GM18868 (cell line): ENCODE measurements around the gene BEND3.
A peak's percentile ranks its signal among the peaks of the same experiment; 100 is the strongest.
"Not testable (repeated sequence)": the region's sequence is repeated elsewhere in the genome, so short reads cannot be mapped to it uniquely, and the experiment has no call there.

ENCODE experiments used
- ATAC-seq: cut with Tn5 transposase; IDR thresholded peaks from one replicate; pipeline ENCODE4 v1.9.1; 2021; ENCODE audit warnings: mild to moderate bottlenecking, moderate library complexity; ENCODE audit not compliant: unreplicated experiment

BEND3 gene

GRCh38 chr6:107084459-107084858 is 30.9 kb downstream of the BEND3 start:
- ATAC-seq: not testable (repeated sequence)

DNA sequence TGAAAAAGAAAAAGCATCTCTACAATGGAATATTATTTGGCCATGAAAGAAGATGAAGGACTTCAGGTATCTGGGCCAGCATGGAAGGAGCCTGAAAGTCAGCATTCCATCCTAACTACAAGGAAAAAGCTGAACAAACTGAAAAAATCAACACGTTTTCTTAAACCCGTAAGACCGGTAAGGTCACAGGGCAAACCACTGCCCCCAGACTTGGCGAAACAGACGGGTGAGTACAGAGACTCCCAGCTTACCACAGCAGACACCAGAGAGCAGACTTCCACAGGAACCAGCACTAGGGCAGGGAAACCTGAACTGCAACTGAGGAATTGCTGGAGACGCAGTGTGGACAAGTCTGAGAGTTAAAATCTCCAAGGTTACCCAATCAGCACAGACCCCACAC is 31.4 kb downstream of the BEND3 start:
- ATAC-seq: no peak

GRCh38 chr6:107083047-107083768 is 32.1 kb downstream of the BEND3 start:
- peak; percentile 99 for ATAC-seq

DNA sequence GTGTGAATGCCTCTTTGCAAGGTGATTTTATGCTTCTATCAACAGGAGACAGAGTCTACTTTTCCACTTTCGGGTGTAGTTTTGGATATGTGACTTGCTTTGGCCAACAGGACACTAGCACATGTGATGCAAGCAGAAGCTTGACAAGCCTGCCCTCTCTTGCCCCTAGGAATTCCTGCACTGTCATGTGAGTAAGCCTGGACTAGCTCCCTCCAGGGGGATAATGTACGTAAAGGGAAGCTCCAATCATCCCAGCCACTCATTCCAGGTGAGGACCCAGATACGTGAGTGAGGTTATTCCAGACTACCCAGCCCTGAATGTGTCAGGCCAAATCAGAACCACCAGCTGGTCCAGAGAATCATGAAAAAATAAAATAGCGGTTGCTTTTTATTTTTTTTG is 33.3 kb downstream of the BEND3 start:
- no peak for ATAC-seq

- ATAC-seq: no peak
These were observed 35.3 kb downstream of the BEND3 start for GRCh38 chr6:107080036-107080435.

DNA sequence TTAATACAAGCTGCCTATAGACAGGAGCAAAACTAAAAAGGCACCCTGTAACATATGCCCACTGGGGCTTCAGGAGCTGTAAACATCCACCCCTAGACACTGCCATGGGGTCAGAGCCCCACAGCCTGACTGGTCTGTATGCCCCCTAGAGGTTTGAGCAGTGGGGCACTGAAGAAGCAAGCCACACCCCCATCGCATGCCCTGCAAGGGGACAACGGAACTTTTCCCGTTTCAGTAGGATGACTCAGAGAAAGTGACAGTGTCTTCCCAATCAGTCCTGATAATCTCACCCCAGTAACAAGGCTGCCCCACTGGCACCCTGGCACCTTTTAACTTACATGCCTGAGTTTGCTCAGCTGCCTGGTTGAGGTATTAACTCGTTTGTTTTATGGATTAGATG is 35.9 kb downstream of the BEND3 start:
- ATAC-seq: no peak

DNA sequence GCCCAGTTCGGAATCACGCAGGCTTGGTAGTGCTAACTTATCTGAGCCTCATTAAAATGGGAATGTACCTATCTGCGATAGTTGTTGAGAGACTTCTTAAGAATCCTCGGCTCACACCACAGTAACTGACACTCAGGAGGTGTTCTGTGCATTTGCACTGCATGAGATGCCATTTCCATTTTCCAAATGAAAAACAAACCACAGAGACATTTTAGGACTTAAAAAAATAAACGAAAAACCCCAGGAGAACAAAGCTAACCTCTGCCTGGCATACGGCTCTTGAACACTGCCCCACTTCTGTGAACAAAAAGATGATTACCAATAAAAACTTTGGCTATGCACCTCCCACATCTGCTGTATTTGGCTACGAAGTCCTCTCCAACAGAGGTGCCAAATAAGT is 37.6 kb downstream of the BEND3 start:
- ATAC-seq: no peak

GRCh38 chr6:107075951-107076381 is 39.3 kb downstream of the BEND3 start:
- ATAC-seq: no peak

GRCh38 chr6:107070686-107071085 is 44.6 kb downstream of the BEND3 start:
- ATAC-seq: no peak

- no peak for ATAC-seq
These were observed 45.4 kb downstream of the BEND3 start for GRCh38 chr6:107069631-107070548.

DNA sequence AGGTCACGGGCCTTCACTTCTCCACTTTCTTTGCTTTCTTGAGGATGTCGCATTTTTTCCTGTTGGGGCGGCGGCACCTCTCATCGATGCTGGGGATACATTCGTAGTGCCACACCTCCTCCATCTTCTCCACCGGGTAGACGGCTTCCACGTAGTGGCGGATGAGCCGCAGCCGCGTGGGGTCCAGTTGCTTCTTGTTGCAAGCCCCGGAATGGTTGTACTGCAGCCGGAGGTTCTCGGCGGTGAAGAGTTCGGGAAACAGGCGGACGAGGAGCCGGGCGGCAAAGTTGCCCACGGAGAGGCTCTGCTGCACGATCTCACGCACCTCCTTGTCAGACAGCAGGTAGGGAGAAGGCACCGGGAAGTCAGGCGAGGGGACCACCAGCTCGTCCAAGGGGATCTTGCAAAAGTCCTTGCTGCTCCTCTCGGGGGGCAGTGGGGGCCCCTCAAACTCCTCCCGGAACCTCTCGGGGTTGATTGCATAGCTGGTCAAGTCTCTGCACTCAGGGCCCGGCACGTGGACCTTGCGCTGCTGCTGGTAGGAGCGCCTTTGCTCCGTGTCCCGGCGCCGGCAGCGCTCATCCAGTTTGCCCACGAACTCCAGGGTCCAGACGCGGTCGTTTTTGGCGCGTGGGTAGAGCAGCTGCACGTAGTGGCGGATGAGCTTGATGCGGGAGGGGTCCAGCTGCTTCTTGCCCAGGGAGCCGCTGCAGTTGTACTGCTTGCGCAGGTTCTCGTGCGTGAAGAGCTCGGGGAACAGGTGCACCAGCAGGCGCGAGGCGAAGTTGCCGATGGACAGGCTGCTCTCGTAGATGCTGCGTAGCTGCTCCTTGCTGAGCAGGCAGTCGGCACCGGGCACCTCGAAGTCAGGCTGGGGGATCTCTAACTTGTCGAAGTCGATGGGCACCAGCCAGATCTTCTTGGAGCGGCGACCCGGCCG is 46.4 kb downstream of the BEND3 start:
- no peak for ATAC-seq

DNA sequence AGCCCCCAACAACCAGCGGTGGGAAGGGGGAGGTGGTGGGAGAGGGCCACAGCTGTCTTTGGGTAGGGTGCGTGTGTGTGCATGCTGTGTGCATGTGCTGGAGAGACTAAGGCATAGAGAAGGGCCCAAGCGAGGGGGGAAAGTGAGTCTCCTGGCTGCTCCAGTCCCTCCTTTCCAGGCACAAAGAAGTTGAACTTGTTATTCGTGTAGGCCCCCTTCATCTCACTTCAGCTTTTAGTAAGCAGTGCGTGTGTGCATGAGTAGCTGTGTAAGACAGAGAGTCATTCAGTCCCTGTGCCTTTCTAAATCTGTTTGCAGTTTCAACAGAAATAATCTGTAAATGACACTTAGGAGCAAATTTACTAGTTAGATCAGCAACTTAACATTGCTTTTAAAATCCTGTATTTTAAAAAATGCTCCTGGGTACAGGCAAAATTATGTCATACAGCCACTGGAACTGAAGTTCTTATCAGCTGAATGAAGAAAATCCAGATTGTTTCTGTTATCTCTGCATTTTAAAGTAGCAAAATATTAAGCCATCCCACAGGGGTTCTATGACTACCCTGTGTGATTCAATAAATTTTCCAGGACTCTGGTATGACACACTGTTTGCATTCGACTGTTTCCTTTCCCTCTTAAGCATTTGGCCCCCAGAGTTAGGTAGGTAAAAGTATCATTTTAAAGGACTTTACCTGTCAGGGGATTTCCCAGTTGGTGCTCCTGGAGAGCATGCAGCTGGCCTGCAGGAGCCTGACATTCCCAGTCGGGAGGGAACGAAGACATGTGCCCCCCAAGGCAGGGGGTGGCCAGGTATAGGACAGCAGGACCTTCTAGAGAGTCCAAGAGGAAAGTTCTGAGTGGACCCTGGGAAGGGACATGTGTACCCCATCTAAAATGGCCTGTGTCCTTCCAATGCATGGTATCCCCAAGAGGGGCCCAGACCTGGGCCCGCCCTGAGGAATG is 48.3 kb downstream of the BEND3 start:
- peak; percentile 68 for ATAC-seq

GRCh38 chr6:107064579-107065065 is 50.7 kb downstream of the BEND3 start:
- no peak for ATAC-seq

- ATAC-seq: no peak
These were observed 52.6 kb downstream of the BEND3 start for GRCh38 chr6:107062691-107063090.

- no peak for ATAC-seq
These were observed 53.9 kb downstream of the BEND3 start for GRCh38 chr6:107061125-107062020.

- ATAC-seq: no peak
These were observed 54.6 kb downstream of the BEND3 start for GRCh38 chr6:107060704-107061103.

DNA sequence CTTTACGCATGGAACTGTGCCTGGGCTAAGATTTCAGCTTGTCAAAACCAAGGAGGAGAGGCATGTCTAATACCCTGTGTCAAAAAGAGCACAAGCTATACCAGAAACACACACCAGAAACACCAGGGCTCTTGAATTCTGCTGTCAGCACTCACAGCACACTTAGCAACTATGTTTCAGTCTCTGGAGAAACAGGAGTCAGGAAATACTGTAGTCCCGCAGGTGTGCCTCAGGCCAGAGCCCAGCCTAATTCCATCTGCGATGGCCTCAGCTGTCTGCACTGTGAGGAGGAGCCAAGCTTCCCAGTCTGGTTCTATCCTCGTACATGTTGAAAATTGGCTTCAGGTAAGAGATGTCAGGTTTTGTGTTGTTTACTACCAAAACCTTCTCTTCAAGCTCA is 55.7 kb downstream of the BEND3 start:
- ATAC-seq: no peak

DNA sequence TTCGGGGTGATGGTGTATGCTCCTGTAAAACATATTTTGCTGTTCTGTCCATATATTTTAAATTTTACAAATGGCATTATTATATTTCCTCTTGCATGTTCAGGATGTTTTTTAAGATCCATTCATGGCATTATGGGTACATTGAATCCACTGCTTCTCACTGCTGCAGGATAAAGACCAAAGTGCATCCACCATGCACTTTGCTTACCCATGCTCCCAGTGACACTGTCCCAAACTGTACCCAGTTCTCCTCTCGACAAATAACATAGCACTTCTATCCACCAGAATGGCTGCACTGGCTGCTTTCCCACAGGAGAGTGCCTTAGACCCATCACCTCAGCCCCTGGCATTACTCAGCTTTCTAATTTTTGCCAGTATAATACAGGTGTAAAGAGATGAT is 57.6 kb downstream of the BEND3 start:
- no peak for ATAC-seq

DNA sequence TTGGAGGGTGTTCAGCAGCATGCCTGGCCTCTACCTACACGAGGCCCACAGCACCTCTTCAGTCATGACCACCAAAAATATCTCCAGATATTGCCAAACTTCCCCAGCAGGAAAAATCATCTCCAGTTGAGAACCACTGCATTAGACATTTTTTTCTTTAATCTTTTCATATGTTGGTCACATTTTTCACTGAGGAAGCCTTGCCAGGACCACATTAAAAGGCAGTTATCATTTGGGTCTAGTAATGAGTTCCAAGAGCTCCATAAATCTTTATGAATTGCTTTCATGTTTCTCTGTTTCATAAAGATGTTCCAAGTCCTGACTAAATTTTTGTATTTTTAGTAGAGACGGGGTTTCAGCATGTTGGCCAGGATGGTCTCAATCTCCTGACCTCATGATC is 58.5 kb downstream of the BEND3 start:
- no peak for ATAC-seq
